Neural cell (in vitro differentiated cells): ENCODE results near the gene GLS. TPM values are rescaled to one million over a fixed set of nuclear protein-coding genes. Genes with fewer than 3 reads are reported as not detected.
"Not testable (repeated sequence)": the region's sequence is repeated elsewhere in the genome, so short reads cannot be mapped to it uniquely, and the experiment has no call there.

Source experiments
- H2AFZ ChIP-seq: fragments of 200-600, 300-800 bp; sonication (generic), shearing (Covaris generic); 2 replicates; pipeline ENCODE4 v1.6.0; 2014; ENCODE audit warnings: low read depth, mild to moderate bottlenecking, antibody characterized with exemption, low read length, moderate library complexity
- H3F3A ChIP-seq: fragments of 200-600 bp; shearing (Covaris generic); 2 replicates; pipeline ENCODE4 v1.6.1; 2016; ENCODE audit warnings: mild to moderate bottlenecking, moderate library complexity, mixed read lengths, antibody characterized with exemption, low read length; ENCODE audit not compliant: insufficient read depth, poor library complexity, severe bottlenecking
- H3K27ac ChIP-seq: fragments of 200-600, 300-800 bp; sonication (generic), shearing (Covaris generic); 2 replicates; pipeline ENCODE4 v1.5.1; 2014; ENCODE audit warnings: mild to moderate bottlenecking, low read length, moderate library complexity
- H3K27me3 ChIP-seq: fragments of 300-800, 200-600 bp; sonication (generic), shearing (Covaris generic); 2 replicates; pipeline ENCODE4 v1.6.0; 2014; ENCODE audit warnings: mild to moderate bottlenecking, low read depth, low read length, moderate library complexity; ENCODE audit not compliant: insufficient read depth
- H3K36me3 ChIP-seq: fragments of 300-800, 200-600 bp; sonication (generic), shearing (Covaris generic); 2 replicates; pipeline ENCODE4 v1.5.1; 2014; ENCODE audit warnings: mild to moderate bottlenecking, antibody characterized with exemption, low read length, moderate library complexity; ENCODE audit not compliant: insufficient read depth
- H3K4me2 ChIP-seq: fragments of 300-800, 200-600 bp; sonication (generic), shearing (Covaris generic); 2 replicates; pipeline ENCODE4 v1.6.0; 2014; ENCODE audit warnings: mild to moderate bottlenecking, low read length
- H3K4me3 ChIP-seq: fragments of 300-800, 200-600 bp; sonication (generic), shearing (Covaris generic); 2 replicates; pipeline ENCODE4 v1.5.1; 2014; ENCODE audit warnings: mild to moderate bottlenecking, low read length, moderate library complexity
- H3K79me2 ChIP-seq: fragments of 200-600 bp; shearing (Covaris generic); replicated peaks from 2 replicates; pipeline ENCODE4 v1.6.0; 2014; ENCODE audit warnings: mild to moderate bottlenecking, low read length, moderate library complexity; ENCODE audit not compliant: insufficient read depth
- H3K9ac ChIP-seq: fragments of 300-800, 200-600 bp; sonication (generic), shearing (Covaris generic); 2 replicates; pipeline ENCODE4 v1.6.1; 2016; ENCODE audit warnings: mild to moderate bottlenecking, low read length, mixed read lengths
- H3K9me2 ChIP-seq: fragments of 200-600 bp; shearing (Covaris generic); 2 replicates; pipeline ENCODE4 v1.6.1; 2016; ENCODE audit warnings: mild to moderate bottlenecking, low read length, mixed read lengths; ENCODE audit not compliant: insufficient read depth
- H3K9me3 ChIP-seq: fragments of 200-600, 300-800 bp; sonication (generic), shearing (Covaris generic); 2 replicates; pipeline ENCODE4 v1.6.1; 2016; ENCODE audit warnings: mild to moderate bottlenecking, mixed run types, low read length, moderate library complexity, mixed read lengths
- H4K20me1 ChIP-seq: fragments of 200-600 bp; shearing (Covaris generic); 2 replicates; pipeline ENCODE4 v1.6.1; 2016; ENCODE audit warnings: mild to moderate bottlenecking, mixed run types; ENCODE audit not compliant: insufficient read depth
- EP300 ChIP-seq: fragments of 450-650 bp; conservative IDR thresholded peaks from 2 replicates; pipeline ENCODE4 v1.6.1; 2014; ENCODE audit warnings: antibody characterized with exemption, mild to moderate bottlenecking, moderate library complexity; ENCODE audit not compliant: poor library complexity, severe bottlenecking
- EZH2 ChIP-seq: fragments of 200-600, 300-800 bp; shearing (Covaris generic), sonication (generic); IDR thresholded peaks from 2 replicates; pipeline ENCODE4 v1.6.1; 2014; ENCODE audit warnings: antibody characterized with exemption, low read length, borderline replicate concordance, mild to moderate bottlenecking; ENCODE audit not compliant: insufficient read depth, poor library complexity, severe bottlenecking
- MXI1 ChIP-seq: fragments of 450-650 bp; conservative IDR thresholded peaks from 2 replicates; pipeline ENCODE4 v1.6.1; 2014; ENCODE audit warnings: antibody characterized with exemption, mild to moderate bottlenecking; ENCODE audit not compliant: poor library complexity, severe bottlenecking
- POLR2AphosphoS5 ChIP-seq: IDR thresholded peaks from 2 replicates; pipeline ENCODE4 v1.6.1; 2012
- RAD21 ChIP-seq: fragments of 450-650 bp; conservative IDR thresholded peaks from 2 replicates; pipeline ENCODE4 v1.6.1; 2014; ENCODE audit warnings: antibody characterized with exemption, mild to moderate bottlenecking, moderate library complexity
- SMC3 ChIP-seq: fragments of 450-650 bp; conservative IDR thresholded peaks from 2 replicates; pipeline ENCODE4 v1.6.1; 2014; ENCODE audit warnings: antibody characterized with exemption, mild to moderate bottlenecking, moderate library complexity; ENCODE audit not compliant: poor library complexity
- TAF1 ChIP-seq: IDR thresholded peaks from 2 replicates; pipeline ENCODE4 v1.6.1; 2012; ENCODE audit warnings: low read depth
- polyA plus RNA-seq: library from polyadenylated mRNA; depleted of rRNA; stranded (reverse); fragments of >200 nt; gene quantifications from 2 replicates; pipeline ENCODE4 v1.2.3, GENCODE V29; 2014
- TF ChIP-seq, protein P1 (sequence below): fragments of 450-650 bp; IDR thresholded peaks from 2 replicates; pipeline ENCODE4 v1.5.1; 2014; ENCODE audit warnings: antibody characterized with exemption, mild to moderate bottlenecking, moderate library complexity; ENCODE audit not compliant: poor library complexity, severe bottlenecking
- TF ChIP-seq, protein P2 (sequence below): IDR thresholded peaks from 2 replicates; pipeline ENCODE4 v1.6.1; 2012; ENCODE audit warnings: borderline replicate concordance

Gene GLS
- polyA plus RNA-seq, 1 donor from 2014 or later = 90.2 TPM

DNA sequence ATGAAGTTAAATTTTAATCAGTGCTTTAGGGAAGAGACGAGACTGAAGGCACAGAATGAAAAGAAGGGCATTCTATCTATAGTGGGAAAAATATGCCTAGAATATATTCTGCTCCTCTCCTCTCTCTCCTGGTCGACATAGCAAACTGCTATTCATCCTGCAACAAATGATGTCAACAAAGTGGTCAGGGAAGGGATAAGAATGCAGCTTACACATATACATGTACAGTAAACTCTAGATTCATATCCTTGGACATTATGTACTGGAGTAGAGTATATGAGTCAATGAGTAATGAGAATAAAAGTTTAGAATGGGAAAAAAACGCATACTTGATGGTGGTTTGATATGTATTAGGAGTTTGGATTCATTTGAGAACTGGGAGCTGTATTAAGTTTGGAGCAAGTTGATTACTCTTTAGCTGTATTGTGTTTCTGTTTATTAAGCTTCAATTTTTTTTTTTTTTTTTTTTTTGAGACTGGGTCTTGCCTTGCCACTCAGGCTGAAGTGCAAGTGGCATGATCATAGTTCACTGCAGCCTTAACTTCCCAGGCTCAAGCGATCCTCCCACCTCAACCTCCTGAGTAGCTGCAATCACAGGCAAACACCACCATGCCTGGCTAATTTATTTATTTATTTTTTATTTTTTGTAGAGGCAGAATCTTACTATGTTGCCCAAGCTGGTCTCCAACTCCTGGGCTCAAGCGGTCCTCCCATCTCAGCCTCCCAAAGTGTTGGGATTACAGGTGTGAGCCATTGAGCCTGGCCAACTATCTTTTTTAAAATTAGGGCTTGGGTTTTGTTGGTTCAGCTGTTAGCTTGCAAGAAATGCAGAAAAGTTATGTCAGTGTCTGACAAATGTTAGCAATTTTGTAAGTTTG lies 79.5 kb downstream of the GLS start:
- Histone ChIP-seq H3F3A (no peaks in the 10 kb centered on the region), H2AFZ (no peak overlapping the region), H3K4me3 (no peak overlapping the region), H3K36me3 (no peaks in the 10 kb centered on the region), H3K27me3 (no peaks in the 10 kb centered on the region), H3K9me3 (no peaks in the 10 kb centered on the region), H3K4me2 (no peak overlapping the region), H4K20me1 (no peaks in the 10 kb centered on the region), H3K27ac (no peak overlapping the region), H3K9me2 (no peaks in the 10 kb centered on the region), H3K9ac (no peak overlapping the region), H3K79me2 (no peaks in the 10 kb centered on the region)
- TF ChIP-seq EP300 = no peak
- no peak for TF ChIP-seq MXI1
- TF ChIP-seq RAD21 = no peak
- no peak for TF ChIP-seq POLR2AphosphoS5
- TF ChIP-seq, protein P1, sequence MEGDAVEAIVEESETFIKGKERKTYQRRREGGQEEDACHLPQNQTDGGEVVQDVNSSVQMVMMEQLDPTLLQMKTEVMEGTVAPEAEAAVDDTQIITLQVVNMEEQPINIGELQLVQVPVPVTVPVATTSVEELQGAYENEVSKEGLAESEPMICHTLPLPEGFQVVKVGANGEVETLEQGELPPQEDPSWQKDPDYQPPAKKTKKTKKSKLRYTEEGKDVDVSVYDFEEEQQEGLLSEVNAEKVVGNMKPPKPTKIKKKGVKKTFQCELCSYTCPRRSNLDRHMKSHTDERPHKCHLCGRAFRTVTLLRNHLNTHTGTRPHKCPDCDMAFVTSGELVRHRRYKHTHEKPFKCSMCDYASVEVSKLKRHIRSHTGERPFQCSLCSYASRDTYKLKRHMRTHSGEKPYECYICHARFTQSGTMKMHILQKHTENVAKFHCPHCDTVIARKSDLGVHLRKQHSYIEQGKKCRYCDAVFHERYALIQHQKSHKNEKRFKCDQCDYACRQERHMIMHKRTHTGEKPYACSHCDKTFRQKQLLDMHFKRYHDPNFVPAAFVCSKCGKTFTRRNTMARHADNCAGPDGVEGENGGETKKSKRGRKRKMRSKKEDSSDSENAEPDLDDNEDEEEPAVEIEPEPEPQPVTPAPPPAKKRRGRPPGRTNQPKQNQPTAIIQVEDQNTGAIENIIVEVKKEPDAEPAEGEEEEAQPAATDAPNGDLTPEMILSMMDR = no peak
- no peak for TF ChIP-seq TAF1
- TF ChIP-seq, protein P2, sequence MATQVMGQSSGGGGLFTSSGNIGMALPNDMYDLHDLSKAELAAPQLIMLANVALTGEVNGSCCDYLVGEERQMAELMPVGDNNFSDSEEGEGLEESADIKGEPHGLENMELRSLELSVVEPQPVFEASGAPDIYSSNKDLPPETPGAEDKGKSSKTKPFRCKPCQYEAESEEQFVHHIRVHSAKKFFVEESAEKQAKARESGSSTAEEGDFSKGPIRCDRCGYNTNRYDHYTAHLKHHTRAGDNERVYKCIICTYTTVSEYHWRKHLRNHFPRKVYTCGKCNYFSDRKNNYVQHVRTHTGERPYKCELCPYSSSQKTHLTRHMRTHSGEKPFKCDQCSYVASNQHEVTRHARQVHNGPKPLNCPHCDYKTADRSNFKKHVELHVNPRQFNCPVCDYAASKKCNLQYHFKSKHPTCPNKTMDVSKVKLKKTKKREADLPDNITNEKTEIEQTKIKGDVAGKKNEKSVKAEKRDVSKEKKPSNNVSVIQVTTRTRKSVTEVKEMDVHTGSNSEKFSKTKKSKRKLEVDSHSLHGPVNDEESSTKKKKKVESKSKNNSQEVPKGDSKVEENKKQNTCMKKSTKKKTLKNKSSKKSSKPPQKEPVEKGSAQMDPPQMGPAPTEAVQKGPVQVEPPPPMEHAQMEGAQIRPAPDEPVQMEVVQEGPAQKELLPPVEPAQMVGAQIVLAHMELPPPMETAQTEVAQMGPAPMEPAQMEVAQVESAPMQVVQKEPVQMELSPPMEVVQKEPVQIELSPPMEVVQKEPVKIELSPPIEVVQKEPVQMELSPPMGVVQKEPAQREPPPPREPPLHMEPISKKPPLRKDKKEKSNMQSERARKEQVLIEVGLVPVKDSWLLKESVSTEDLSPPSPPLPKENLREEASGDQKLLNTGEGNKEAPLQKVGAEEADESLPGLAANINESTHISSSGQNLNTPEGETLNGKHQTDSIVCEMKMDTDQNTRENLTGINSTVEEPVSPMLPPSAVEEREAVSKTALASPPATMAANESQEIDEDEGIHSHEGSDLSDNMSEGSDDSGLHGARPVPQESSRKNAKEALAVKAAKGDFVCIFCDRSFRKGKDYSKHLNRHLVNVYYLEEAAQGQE = no peak
- TF ChIP-seq SMC3 = no peak
- no peak for TF ChIP-seq EZH2

DNA sequence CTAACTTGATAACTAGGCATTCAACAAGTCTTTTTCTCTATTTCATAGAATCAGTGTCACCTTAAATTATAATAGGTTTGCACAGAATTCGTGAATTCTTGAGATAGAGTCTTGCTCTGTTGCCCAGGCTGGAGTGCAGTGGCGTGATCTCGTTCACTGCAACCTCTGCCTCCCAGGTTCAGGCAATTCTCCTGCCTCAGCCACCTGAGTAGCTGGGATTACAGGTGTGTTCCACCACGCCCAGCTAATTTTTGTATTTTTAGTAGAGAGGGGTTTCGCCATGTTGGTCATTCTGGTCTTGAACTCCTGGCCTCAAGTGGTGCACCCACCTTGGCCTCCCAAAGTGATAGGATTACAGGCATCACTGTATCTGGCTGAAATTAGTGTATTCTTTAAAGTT lies 80.5 kb downstream of the GLS start:
- not testable (repeated sequence) for H3K9me3 ChIP-seq, H3K9ac ChIP-seq, H3K27me3 ChIP-seq, H3K4me3 ChIP-seq, H3K79me2 ChIP-seq, H2AFZ ChIP-seq, H3K36me3 ChIP-seq, H3K4me2 ChIP-seq, H4K20me1 ChIP-seq, H3K9me2 ChIP-seq, H3K27ac ChIP-seq, H3F3A ChIP-seq
